IMR-90 (cell line): ENCODE data around the gene CDH3. TPM values are rescaled to one million over a fixed set of nuclear protein-coding genes. Genes with fewer than 3 reads are reported as not detected.

Experiments
- ATAC-seq: fragments of 200-7000 bp; cut with Tn5 transposase; 2 replicates; pipeline ENCODE4 v1.9.1; 2020; ENCODE audit warnings: low read depth, mild to moderate bottlenecking, moderate library complexity
- BruUV-seq: library from RNA; stranded (reverse); fragments of 400-500 nt; replicated peaks from 2 replicates; lab custom pipeline; 2021; lab: Mats Ljungman, UMichigan
- CTCF ChIA-PET: fragments of 300-600 bp; formaldehyde crosslinking; extraction: SDS; loops from one replicate; lab custom pipeline; 2021; ENCODE audit warnings: antibody characterized with exemption; lab: Yijun Ruan, JAX
- POLR2A ChIA-PET: fragments of 300-600 bp; sonication (Branson Sonifier 250); formaldehyde crosslinking; loops from one replicate; lab custom pipeline; 2022; ENCODE audit warnings: antibody characterized with exemption; ENCODE audit not compliant: unreplicated experiment; lab: Charles Lee
- DNase-seq: peaks from one replicate; pipeline ENCODE4 v3.0.0; 2013
- H2AFZ ChIP-seq: replicated peaks from 2 replicates; pipeline ENCODE3; 2013; ENCODE audit warnings: low read length, mild to moderate bottlenecking; ENCODE audit not compliant: poor library complexity
- H2AK5ac ChIP-seq: 2 replicates; pipeline ENCODE4 v1.6.1; 2013; ENCODE audit warnings: low read depth, low read length, inconsistent platforms
- H2AK9ac ChIP-seq: replicated peaks from 2 replicates; pipeline ENCODE3; 2013; ENCODE audit warnings: mild to moderate bottlenecking, low read depth, low read length, moderate library complexity; ENCODE audit not compliant: poor library complexity
- H2BK120ac ChIP-seq: 2 replicates; pipeline ENCODE4 v1.6.1; 2013; ENCODE audit warnings: low read depth, low read length, inconsistent platforms
- H2BK15ac ChIP-seq: 3 replicates; pipeline ENCODE4 v1.6.1; 2013; ENCODE audit warnings: low read depth, low read length, inconsistent platforms
- H2BK20ac ChIP-seq: 2 replicates; pipeline ENCODE4 v1.6.1; 2013; ENCODE audit warnings: low read depth, mild to moderate bottlenecking, inconsistent platforms, low read length, moderate library complexity
- H2BK5ac ChIP-seq: 2 replicates; pipeline ENCODE4 v1.6.1; 2013; ENCODE audit warnings: mild to moderate bottlenecking, low read depth, low read length, inconsistent platforms; ENCODE audit not compliant: poor library complexity, severe bottlenecking
- H3K14ac ChIP-seq: replicated peaks from 2 replicates; pipeline ENCODE4 v1.6.1; 2013; ENCODE audit warnings: low read depth, low read length, inconsistent platforms
- H3K18ac ChIP-seq: 2 replicates; pipeline ENCODE4 v1.6.1; 2013; ENCODE audit warnings: low read depth, low read length, control low read depth
- H3K23ac ChIP-seq: 2 replicates; pipeline ENCODE4 v1.6.1; 2013; ENCODE audit warnings: low read depth, low read length, inconsistent platforms
- H3K27ac ChIP-seq: 2 replicates; pipeline ENCODE4 v1.5.1; 2013; ENCODE audit warnings: mild to moderate bottlenecking, control low read depth, low read length; ENCODE audit not compliant: insufficient read depth
- H3K27me3 ChIP-seq: 2 replicates; pipeline ENCODE4 v1.6.1; 2013; ENCODE audit warnings: low read length; ENCODE audit not compliant: control insufficient read depth, insufficient read depth
- H3K36me3 ChIP-seq: 2 replicates; pipeline ENCODE4 v1.6.1; 2013; ENCODE audit warnings: low read length, mixed read lengths; ENCODE audit not compliant: control insufficient read depth, insufficient read depth
- H3K4ac ChIP-seq: 2 replicates; pipeline ENCODE4 v1.6.1; 2013; ENCODE audit warnings: low read depth, low read length, inconsistent platforms
- H3K4me1 ChIP-seq: 2 replicates; pipeline ENCODE4 v1.6.1; 2013; ENCODE audit warnings: low read length, mixed read lengths; ENCODE audit not compliant: control insufficient read depth, insufficient read depth
- H3K4me2 ChIP-seq: 2 replicates; pipeline ENCODE4 v1.6.1; 2013; ENCODE audit warnings: low read depth, mild to moderate bottlenecking, control low read depth, low read length, moderate library complexity
- H3K4me3 ChIP-seq: 2 replicates; pipeline ENCODE4 v1.5.1; 2013; ENCODE audit warnings: low read depth, mild to moderate bottlenecking, control low read depth, low read length, moderate library complexity; ENCODE audit not compliant: insufficient read depth
- H3K56ac ChIP-seq: 2 replicates; pipeline ENCODE4 v1.6.1; 2013; ENCODE audit warnings: low read length, inconsistent platforms; ENCODE audit not compliant: insufficient read depth; ENCODE audit errors: extremely low read depth
- H3K79me1 ChIP-seq, 2 experiments: 2 replicates each; pipeline ENCODE4 v1.6.1; 2013; ENCODE audit warnings: low read length in 2 of 2, inconsistent platforms in 1 of 2, low read depth in 1 of 2
- H3K9ac ChIP-seq: 2 replicates; pipeline ENCODE4 v1.6.1; 2013; ENCODE audit warnings: low read depth, low read length, control low read depth
- H3K9me1 ChIP-seq: 2 replicates; pipeline ENCODE4 v1.6.1; 2013; ENCODE audit warnings: low read length, inconsistent platforms; ENCODE audit not compliant: insufficient read depth
- H3K9me3 ChIP-seq: 2 replicates; pipeline ENCODE4 v1.6.1; 2013; ENCODE audit warnings: low read length; ENCODE audit not compliant: control insufficient read depth, insufficient read depth
- H4K20me1 ChIP-seq: 2 replicates; pipeline ENCODE4 v1.6.1; 2013; ENCODE audit warnings: low read length, inconsistent platforms; ENCODE audit not compliant: insufficient read depth
- H4K5ac ChIP-seq: 2 replicates; pipeline ENCODE4 v1.6.1; 2013; ENCODE audit warnings: mild to moderate bottlenecking, low read depth, low read length, control low read depth
- H4K8ac ChIP-seq, 2 experiments: 2 replicates each; pipeline ENCODE4 v1.6.1; 2013; ENCODE audit warnings: low read depth in 2 of 2, low read length in 2 of 2, control low read depth in 1 of 2, inconsistent platforms in 1 of 2
- H4K91ac ChIP-seq: 2 replicates; pipeline ENCODE4 v1.6.1; 2013; ENCODE audit warnings: low read depth, low read length, inconsistent platforms; ENCODE audit not compliant: insufficient read depth
- BHLHE40 ChIP-seq: fragments of 150-350 bp; IDR thresholded peaks from 2 replicates; pipeline ENCODE4 v1.6.1; 2016; ENCODE audit warnings: mild to moderate bottlenecking, low read depth, low read length
- CEBPB ChIP-seq: IDR thresholded peaks from 2 replicates; pipeline ENCODE4 v1.6.1; 2012; ENCODE audit warnings: low read depth, low read length, improper control_type of control experiment
- CHD1 ChIP-seq: IDR thresholded peaks from 2 replicates; pipeline ENCODE4 v1.6.1; 2012; ENCODE audit warnings: low read depth, low read length, improper control_type of control experiment
- CTCF ChIP-seq: conservative IDR thresholded peaks from 2 replicates; pipeline ENCODE4 v1.5.1; 2012; ENCODE audit warnings: mild to moderate bottlenecking, low read depth, low read length, improper control_type of control experiment
- ELK1 ChIP-seq: fragments of 150-350 bp; IDR thresholded peaks from 2 replicates; pipeline ENCODE4 v1.6.1; 2016; ENCODE audit warnings: low read depth, mild to moderate bottlenecking, low read length, moderate library complexity, borderline replicate concordance
- FOS ChIP-seq: fragments of 150-350 bp; IDR thresholded peaks from 2 replicates; pipeline ENCODE4 v1.6.1; 2016; ENCODE audit warnings: low read depth, low read length
- MAFK ChIP-seq: IDR thresholded peaks from 2 replicates; pipeline ENCODE4 v1.6.1; 2012; ENCODE audit warnings: low read depth, low read length, improper control_type of control experiment
- MAZ ChIP-seq: IDR thresholded peaks from 2 replicates; pipeline ENCODE4 v1.6.1; 2012; ENCODE audit warnings: low read depth, mild to moderate bottlenecking, low read length, improper control_type of control experiment, moderate library complexity, borderline replicate concordance
- MXI1 ChIP-seq: IDR thresholded peaks from 2 replicates; pipeline ENCODE4 v1.6.1; 2012; ENCODE audit warnings: low read depth, mild to moderate bottlenecking, low read length, moderate library complexity, borderline replicate concordance
- NFE2L2 ChIP-seq: fragments of 150-350 bp; IDR thresholded peaks from 2 replicates; pipeline ENCODE4 v1.6.1; 2016; ENCODE audit warnings: low read depth, mild to moderate bottlenecking, low read length
- POLR2A ChIP-seq: IDR thresholded peaks from 2 replicates; pipeline ENCODE4 v1.6.1; 2012; ENCODE audit warnings: mild to moderate bottlenecking, low read depth, low read length
- RAD21 ChIP-seq: IDR thresholded peaks from 2 replicates; pipeline ENCODE4 v1.6.1; 2012; ENCODE audit warnings: low read length, improper control_type of control experiment
- RCOR1 ChIP-seq: IDR thresholded peaks from 2 replicates; pipeline ENCODE4 v1.6.1; 2012; ENCODE audit warnings: mild to moderate bottlenecking, low read length, improper control_type of control experiment; ENCODE audit not compliant: insufficient replicate concordance
- RFX5 ChIP-seq: IDR thresholded peaks from 2 replicates; pipeline ENCODE4 v1.8.0; 2012; ENCODE audit warnings: low read depth, mild to moderate bottlenecking, low read length, moderate library complexity
- SMC3 ChIP-seq: fragments of 150-350 bp; IDR thresholded peaks from 2 replicates; pipeline ENCODE4 v1.6.1; 2016; ENCODE audit warnings: low read depth, mild to moderate bottlenecking, antibody characterized with exemption, low read length, moderate library complexity
- USF2 ChIP-seq: fragments of 150-350 bp; IDR thresholded peaks from 2 replicates; pipeline ENCODE4 v1.6.1; 2017; ENCODE audit warnings: mild to moderate bottlenecking, antibody characterized with exemption, low read length, low read depth
- WGBS, 2 experiments: methylation state at CpG; one replicate each; pipeline versions ENCODE4 v1.1.5 to v1.1.7; 2013; ENCODE audit warnings: missing lambda C conversion rate in 2 of 2; ENCODE audit not compliant: insufficient read length in 1 of 2; ENCODE audit errors: extremely low coverage in 2 of 2; 5-methylcytosine and 5-hydroxymethylcytosine counted together
- dilution Hi-C: fragments of 300-500 bp; cut with HindIII; formaldehyde crosslinking; loops from one replicate; pipeline ENCODE4 v1.14.3; 2018; ENCODE audit warnings: low sequenced_read_pairs; ENCODE audit not compliant: unreplicated experiment
- in situ Hi-C: fragments of 300-500 bp; cut with MboI; formaldehyde crosslinking; loops from 3 replicates; pipeline ENCODE4 v1.14.3; 2019; ENCODE audit warnings: low sequenced_read_pairs, inconsistent platforms, mixed read lengths
- intact Hi-C: fragments of 100-400 bp; cut with micrococcal nuclease; formaldehyde crosslinking; loops from 2 replicates; pipeline ENCODE4 v1.10.0; 2022
- polyA plus RNA-seq, 3 experiments: library from polyadenylated mRNA; depleted of rRNA; stranded (reverse); fragments of >200 nt; gene quantifications; 2 replicates each; pipeline ENCODE4 v1.2.3, GENCODE V29; 2012; ENCODE audit warnings: low replicate concordance in 1 of 3
- total RNA-seq: library from RNA; depleted of rRNA; stranded (reverse); fragments of >200 nt; gene quantifications from 2 replicates; pipeline ENCODE4 v1.2.3, GENCODE V29; 2012

CDH3 gene
- total and polyA plus RNA-seq, 2 of the 4 experiments (the other 2 are of a cell fraction), result not detected

GRCh38 chr16:68737046-68737729, 92.1 kb downstream of the CDH3 start, which contains the start of gene CDH1:
Gene CDH1 (plus strand): TSS chr16:68737292. CDS start chr16:68737416, 124 bp downstream.
- Histone ChIP-seq H3K4me3 (no peak within 1 kb of the TSS), H4K8ac (no peak within 1 kb of the TSS), H2BK15ac (no peak within 1 kb of the TSS), H3K36me3 (no peaks in the 10 kb centered on the region), H3K9ac (no peak within 1 kb of the TSS), H4K91ac (no peak within 1 kb of the TSS), H3K14ac (no peak within 1 kb of the TSS), H2AK5ac (no peak within 1 kb of the TSS), H3K56ac (no peak within 1 kb of the TSS), H2AFZ (peak within 1 kb of the TSS; percentile 33), H3K4ac (no peak within 1 kb of the TSS), H4K20me1 (no peaks in the 10 kb centered on the region), H3K4me1 (no peaks in the 10 kb centered on the region), H2BK5ac (no peak within 1 kb of the TSS), H3K27ac (no peak within 1 kb of the TSS), H3K9me3 (peaks cover 4% of the 10 kb centered on the region; the same call in 1 of the 2 replicates), H3K4me2 (no peak within 1 kb of the TSS), H2BK120ac (no peak within 1 kb of the TSS), H3K27me3 (peaks cover 49% of the 10 kb centered on the region), H2AK9ac (no peak within 1 kb of the TSS), H4K5ac (no peak within 1 kb of the TSS), H3K79me1 (no peaks in the 10 kb centered on the region), H3K23ac (no peak within 1 kb of the TSS), H3K9me1 (no peaks in the 10 kb centered on the region), H3K18ac (no peak within 1 kb of the TSS), H2BK20ac (no peak within 1 kb of the TSS)
- no peak for DNase-seq
- WGBS, 2 experiments, result 4% methylated on average over 20 of the region's 63 CpGs; no CpG with 5 or more reads in 1 of the 2 experiments
- intact Hi-C loops (no loop called here), in situ Hi-C loops (no loop called here), dilution Hi-C loops (no loop called here)
- no peak for TF ChIP-seq POLR2A
- TF ChIP-seq RAD21, result no peak
- no peak for TF ChIP-seq MAZ
- TF ChIP-seq SMC3, result no peak
- no peak for TF ChIP-seq MXI1
- TF ChIP-seq RFX5, result no peak
- no peak for TF ChIP-seq FOS
- TF ChIP-seq CHD1, result no peak
- TF ChIP-seq MAFK, result no peak
- TF ChIP-seq ELK1, result no peak
- no peak for TF ChIP-seq USF2
- TF ChIP-seq CEBPB, result no peak
- no peak for TF ChIP-seq CTCF
- no peak for TF ChIP-seq RCOR1
- TF ChIP-seq BHLHE40, result no peak
- no peak for TF ChIP-seq NFE2L2
- no peak for ATAC-seq
- ChIA-PET CTCF (no interaction called here), POLR2A (no interaction called here)
- no TSS peak for BruUV-seq
